Stimulated activated CD8-positive, alpha-beta memory T cell treated with anti-CD3 and anti-CD28 coated beads, Interleukin-12 subunit alpha, Interleukin-12 subunit beta, amount 100 ng/mL, for 24 hours (primary cell): ENCODE results near the gene CDKL1.
"Not testable (repeated sequence)": the region's sequence is repeated elsewhere in the genome, so short reads cannot be mapped to it uniquely, and the experiment has no call there.

ENCODE experiments used
- DNase-seq: peaks from one replicate; pipeline ENCODE4 v3.0.0-alpha.2; 2020; ENCODE audit errors: extremely low read depth

CDKL1 gene

GRCh38 chr14:50357753-50358395, 38.8 kb downstream of the CDKL1 start:
- no peak for DNase-seq

DNA sequence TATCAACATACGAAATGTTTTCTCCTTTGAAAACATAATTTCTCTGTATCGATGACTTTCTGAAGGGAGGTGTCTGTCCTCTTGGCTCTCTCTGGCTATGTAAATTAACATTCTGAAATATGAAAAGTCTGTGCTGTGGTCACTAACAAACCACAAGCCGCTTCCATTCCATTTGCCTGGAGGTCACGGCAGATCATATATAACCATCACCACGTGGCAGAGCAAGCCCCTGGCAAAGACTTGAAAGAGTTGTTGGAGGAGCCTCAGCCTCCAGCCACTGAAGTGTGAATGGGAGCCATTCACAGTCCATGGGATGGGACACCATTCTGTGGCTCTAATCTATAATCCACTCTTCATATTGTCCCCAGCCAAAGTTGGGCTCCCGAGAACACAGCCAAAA, 39.6 kb downstream of the CDKL1 start:
- DNase-seq = no peak

GRCh38 chr14:50356283-50356682, 40.4 kb downstream of the CDKL1 start:
- DNase-seq = not testable (repeated sequence)

DNA sequence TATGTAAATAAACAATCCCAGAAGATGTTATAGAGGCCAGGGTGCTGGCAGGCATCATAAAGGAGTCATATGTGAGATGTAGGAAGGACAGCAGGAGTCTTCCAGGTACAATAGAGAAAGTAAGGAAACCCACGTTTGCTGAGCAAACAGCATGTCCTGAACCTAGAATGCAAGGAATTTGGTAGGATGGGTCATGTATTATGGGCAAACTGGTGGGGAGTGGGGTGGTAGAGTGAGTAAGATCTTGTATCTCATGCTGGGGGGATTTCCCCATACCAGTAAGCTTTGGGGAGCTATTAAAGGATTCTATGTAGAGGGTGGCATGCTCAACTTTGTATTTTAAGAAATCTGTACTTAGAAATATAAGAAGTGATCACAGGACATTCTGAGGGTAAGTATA, 41.0 kb downstream of the CDKL1 start:
- no peak for DNase-seq

DNA sequence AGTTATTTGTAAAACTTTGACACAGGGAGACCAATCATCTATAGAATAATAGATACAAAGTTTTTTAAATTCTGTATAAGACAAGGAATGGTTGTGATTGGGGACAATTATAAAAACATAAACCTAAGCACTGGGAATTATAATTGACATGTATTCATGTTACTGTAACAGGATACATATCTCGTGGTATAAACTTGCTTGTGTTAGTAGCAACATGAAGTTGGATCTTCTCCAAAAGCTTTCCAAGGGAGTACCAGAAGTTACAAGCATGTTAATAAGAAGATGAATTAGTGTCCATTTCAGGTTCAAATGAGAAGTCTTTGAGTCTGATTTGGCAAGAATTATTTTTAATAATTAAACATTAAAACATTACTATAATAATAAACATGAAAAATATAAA, 42.2 kb downstream of the CDKL1 start:
- no peak for DNase-seq

GRCh38 chr14:50353126-50353525, 43.6 kb downstream of the CDKL1 start:
- DNase-seq = no peak

GRCh38 chr14:50352584-50352983, 44.1 kb downstream of the CDKL1 start:
- no peak for DNase-seq

GRCh38 chr14:50350975-50351374, 45.7 kb downstream of the CDKL1 start:
- DNase-seq = no peak

- no peak for DNase-seq
These were observed 47.7 kb downstream of the CDKL1 start for GRCh38 chr14:50348933-50349332.

- no peak for DNase-seq
These were observed 49.2 kb downstream of the CDKL1 start for GRCh38 chr14:50347521-50347920.

DNA sequence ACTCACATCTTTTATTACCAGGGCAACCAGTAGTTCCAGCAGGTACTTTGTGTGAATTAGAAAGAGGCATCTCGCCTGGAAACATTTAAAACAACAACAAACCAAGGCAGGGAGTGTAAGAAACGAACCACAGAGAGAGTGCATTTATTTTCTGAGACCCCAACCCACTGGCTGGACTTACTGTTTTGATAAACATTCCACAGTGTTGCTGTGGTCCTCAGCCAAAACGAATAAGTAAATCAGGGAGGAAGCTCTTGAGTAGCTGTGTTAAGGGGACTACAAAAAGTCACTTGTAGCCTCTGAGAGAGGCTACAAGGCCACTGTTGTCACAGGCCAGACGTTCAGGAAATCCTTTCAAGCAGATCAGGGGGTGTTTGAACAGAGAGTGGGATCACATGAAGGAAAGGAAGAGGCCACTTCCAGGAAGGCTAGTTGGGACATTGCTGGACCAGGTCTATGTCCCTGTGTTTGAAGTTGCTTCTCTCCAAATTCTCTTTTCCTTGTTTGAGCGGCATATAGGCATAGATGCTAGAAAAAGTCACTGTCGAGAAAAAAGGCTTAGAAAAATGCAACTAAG, 50.7 kb downstream of the CDKL1 start:
- DNase-seq = no peak

DNA sequence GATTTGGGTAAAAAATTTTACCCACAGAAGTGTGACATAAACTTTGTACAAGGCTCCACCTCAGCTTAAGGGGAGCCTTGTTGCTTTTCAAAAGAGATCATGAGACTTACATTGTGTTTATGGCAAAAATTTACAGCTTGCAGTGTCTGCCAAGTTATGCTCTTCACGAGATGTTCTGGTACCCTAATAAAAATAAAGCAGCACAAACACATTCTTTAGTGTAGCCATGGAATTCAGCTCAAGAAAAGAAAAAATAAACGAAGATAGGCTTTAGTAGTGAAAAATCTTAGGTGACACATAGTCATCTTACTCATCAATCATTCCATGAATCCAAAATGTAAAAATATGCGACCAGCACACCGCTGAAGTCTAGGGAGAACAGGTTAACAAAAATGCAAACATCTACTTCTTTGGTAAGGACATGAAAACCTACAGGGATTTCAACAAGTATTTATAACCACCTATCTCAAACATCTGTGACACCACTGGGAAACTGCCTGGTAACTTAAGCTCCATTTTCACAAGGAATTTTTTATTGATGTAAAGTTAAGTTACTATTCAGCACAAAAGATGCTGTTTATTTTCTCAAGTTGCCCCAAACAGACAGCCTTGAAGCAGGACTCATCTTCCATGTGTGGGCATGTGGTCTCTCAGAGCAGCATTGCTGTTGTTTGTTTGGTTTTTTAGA, 51.7 kb downstream of the CDKL1 start:
- no peak for DNase-seq

DNA sequence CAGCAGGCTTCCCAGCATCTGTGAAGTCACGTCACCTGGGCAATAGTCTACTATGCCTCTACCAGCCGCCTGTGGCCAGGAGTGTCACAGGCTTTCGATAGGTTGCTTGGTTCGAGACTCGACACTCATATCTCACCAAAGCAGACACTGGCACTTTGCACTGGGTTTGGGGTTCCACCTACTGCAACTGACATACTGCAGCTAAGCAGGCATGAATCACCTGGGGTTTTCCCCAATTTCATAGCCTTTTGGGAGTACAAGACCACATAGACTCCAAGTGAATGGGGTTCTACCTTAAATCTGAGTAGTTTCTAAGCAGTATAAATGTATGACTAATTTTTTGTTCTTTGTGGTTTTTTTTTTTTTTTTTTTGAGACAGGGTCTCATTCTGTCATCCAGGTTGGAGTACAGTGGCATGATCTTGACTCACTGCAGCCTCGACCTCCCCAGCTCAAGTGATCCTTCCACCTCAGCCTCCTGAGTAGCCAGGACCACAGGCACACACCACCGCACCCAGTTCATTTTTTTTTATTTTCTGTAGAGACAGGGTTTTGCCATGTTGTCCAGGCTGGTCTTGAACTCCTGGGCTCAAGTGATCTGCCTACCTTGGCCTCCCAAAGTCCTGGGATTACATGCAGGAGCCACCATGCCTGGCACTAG, 52.4 kb downstream of the CDKL1 start:
- peak; percentile 45 for DNase-seq

DNA sequence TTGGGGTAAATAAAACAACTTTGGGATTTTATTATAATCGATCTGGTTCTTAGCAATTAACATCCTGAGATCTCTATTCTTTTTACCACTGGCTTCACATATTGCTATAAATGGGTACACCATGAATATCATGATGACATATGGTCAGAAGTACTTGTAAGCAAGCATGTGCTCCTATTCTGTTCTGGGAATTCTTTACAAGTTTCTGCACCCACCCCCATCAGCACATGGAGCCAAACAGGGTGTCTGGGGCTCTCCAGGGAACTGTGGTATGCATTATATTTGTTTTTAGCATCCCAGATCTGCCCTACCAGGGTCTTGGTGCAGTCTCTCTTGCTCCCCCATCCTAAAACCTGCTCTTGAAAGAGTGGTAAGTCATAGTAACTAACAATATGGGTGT, 53.2 kb downstream of the CDKL1 start:
- no peak for DNase-seq

DNA sequence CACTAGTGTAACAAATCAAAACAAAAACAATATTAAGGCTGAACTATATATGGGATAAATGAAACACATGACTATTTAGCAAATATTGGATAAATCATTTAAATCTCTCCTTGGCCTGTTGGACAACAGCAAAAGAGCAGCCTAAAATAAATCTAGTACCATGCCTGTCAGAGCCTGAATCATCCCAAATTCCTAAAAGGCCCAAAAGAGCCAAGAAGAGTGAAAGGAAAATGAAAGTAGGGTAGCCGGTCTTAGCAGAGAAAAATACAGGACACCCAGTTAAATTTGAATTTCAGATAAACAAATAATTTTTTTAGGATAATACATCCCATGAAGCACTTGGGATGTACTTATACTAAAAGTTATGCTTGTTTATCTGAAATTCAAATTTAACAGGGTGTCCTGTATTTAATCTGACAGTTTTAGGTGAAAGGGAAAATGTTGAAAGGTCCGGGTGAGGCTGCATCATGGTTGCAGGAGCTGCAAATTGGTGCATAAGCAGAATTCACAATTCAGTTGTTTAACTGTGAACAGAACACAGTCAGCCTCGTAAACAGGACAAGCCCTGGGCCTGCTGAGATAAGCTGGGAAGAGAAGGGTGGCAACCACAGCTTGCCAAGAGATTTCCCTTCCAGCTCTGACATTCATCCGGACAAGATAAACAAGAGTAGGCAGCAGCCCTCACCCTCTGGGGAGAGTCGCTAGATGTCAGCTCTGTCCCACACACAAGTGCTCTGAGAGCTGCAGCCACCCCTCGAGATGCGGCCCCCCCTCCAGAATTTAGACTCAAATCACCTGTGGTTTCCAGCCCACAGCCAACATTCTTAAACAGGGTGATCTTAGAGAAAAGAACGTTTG, 54.2 kb downstream of the CDKL1 start:
- no peak for DNase-seq

GRCh38 chr14:50340963-50341362, 55.7 kb downstream of the CDKL1 start:
- no peak for DNase-seq

DNA sequence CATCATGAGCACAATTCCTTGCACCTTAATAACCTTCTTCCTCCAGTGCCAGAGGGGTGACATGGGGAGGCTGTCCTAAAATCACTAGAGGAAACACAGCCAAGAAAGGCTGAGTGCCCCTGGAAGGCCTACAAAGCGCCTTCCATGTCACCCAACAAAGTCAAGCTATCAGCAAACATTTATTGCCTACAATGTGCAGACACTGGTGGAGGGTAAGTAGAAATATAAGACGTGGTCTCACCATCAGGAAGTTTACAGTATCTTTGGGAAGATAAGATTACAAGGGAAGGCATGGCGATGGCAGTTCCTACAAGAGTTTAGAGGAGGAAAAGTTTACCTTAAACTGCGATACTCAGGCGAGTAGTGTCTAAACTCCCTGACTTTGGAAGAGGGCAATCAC, 56.6 kb downstream of the CDKL1 start:
- no peak for DNase-seq

GRCh38 chr14:50339178-50339804, 57.4 kb downstream of the CDKL1 start:
- DNase-seq = no peak

DNA sequence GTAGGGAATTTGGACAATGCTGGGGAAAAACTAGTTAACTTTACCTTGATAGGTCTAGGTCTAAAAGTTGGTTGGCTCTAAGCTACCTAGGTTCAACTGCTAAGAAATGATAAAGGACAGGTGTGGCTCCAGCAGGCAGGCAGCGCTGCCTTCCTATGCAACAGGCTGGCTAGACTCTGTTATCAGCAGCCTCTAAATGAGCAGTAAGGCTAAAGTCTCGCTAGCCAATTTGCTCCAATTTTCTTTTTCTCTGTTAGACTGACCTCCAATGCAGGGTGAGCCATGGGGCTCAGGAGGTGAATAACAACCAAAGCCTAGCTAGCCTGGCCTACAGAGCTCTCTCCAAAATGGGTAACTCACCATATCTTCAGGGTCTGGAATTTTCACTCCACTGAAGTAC, 58.1 kb downstream of the CDKL1 start:
- no peak for DNase-seq

DNA sequence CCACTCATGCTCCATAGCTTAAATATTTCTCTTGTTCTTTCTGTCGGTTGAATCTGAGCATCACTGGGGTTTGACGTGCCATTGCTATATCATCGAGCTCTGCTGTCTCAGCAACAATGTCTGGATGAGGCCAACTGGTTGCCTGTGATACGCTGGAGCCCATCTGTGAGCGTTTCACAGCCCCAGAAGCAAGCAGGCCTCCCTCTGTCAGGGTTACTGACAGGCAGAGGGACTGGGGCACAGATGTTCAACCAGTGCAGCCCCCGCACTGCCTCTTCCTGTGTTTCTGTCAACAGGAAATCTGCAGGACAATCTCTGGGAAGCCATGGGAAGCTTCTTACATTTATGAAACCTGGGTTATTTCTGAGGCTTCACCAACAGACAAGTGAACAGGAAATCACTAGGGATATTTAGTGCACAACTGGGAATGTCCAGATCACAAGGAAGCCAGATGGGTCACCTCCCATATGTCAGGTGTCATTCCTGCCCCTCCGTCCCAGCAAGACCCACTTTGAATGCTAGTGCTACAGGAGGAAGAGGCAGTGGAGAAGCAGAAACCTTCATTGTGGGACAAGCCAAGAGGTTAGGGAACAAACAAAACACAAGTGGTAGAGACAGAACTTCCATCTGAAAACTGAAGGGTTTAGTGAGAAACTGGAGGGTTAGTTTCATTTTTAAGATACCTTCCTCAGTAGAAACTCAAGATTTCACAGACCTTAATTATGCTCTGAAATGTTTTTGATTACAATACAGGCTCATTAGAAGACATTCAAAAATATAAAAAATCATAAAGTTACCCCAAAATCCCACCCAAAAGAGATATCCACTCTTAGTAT, 60.5 kb downstream of the CDKL1 start:
- DNase-seq = no peak

GRCh38 chr14:50335389-50335788, 61.3 kb downstream of the CDKL1 start:
- no peak for DNase-seq
